Prostate gland (tissue), 2 donors: ENCODE data around the gene KLLN. TPM values are rescaled to one million over a fixed set of nuclear protein-coding genes. Genes with fewer than 3 reads are reported as not detected.

ENCODE experiments used
- DNase-seq: peaks from one replicate; pipeline ENCODE4 v3.0.0-alpha.2; 2019; ENCODE audit warnings: low spot score
- H3K27ac ChIP-seq, 2 donors: fragments of 200-600 bp; sonication (generic); 2 replicates each; pipeline ENCODE4 v1.5.1; 2017 to 2019
- H3K27me3 ChIP-seq: fragments of 200-600 bp; sonication (generic); replicated peaks from 2 replicates; pipeline ENCODE4 v1.5.1; 2019; ENCODE audit not compliant: insufficient read depth
- H3K36me3 ChIP-seq, 2 donors: fragments of 200-600 bp; sonication (generic); 1 replicate in 1 of 2; 2 replicates in 1 of 2; pipeline versions ENCODE4 v1.5.1 to v1.8.1; 2017 to 2019
- H3K4me1 ChIP-seq: fragments of 200-600 bp; sonication (generic); replicated peaks from 2 replicates; pipeline ENCODE4 v1.5.1; 2019
- H3K4me3 ChIP-seq, 2 donors: fragments of 200-600 bp; sonication (generic); 2 replicates each; pipeline ENCODE4 v1.5.1; 2017 to 2019
- H3K9me3 ChIP-seq: fragments of 200-600 bp; sonication (generic); 2 replicates; pipeline ENCODE4 v1.5.1; 2017
- CTCF ChIP-seq, 4 experiments: fragments of 200-600 bp in 2 of 4; fragments of 450-650 bp in 2 of 4; sonication (generic) in 2 of 4; IDR thresholded peaks; 1 replicate in 3 of 4; 2 replicates in 1 of 4; pipeline ENCODE4 v1.5.1; 2016 to 2019; ENCODE audit warnings: antibody characterized with exemption in 4 of 4, mild to moderate bottlenecking in 2 of 4, moderate library complexity in 2 of 4
- POLR2A ChIP-seq: fragments of 450-650 bp; IDR thresholded peaks from one replicate; pipeline ENCODE4 v1.6.1; 2016; ENCODE audit warnings: antibody characterized with exemption, mild to moderate bottlenecking
- POLR2AphosphoS5 ChIP-seq: sonication (generic); formaldehyde crosslinking; IDR thresholded peaks from one replicate; pipeline ENCODE4 v1.6.1; 2017; ENCODE audit warnings: antibody characterized with exemption
- WGBS: methylation state at CpG from one replicate; pipeline ENCODE4 v1.1.5; 2018; 5-methylcytosine and 5-hydroxymethylcytosine counted together
- intact Hi-C: fragments of 100-400 bp; cut with DNase I; formaldehyde crosslinking; loops from one replicate; pipeline ENCODE4 v1.14.2; 2022
- total RNA-seq, 2 donors: library from RNA; depleted of rRNA; stranded (reverse); fragments of >200 nt; gene quantifications; one replicate each; pipeline ENCODE4 v1.1.0, GENCODE V29; 2016

KLLN gene
- total RNA-seq, 2 donors from 2014 or later, result 0.55 to 1.1 TPM

GRCh38 chr10:87880336-87880735, 17.0 kb upstream of the KLLN start:
- H3K4me3 ChIP-seq, result no peak overlapping the region
- no peak for DNase-seq
- no peaks in the 10 kb centered on the region for H3K27me3 ChIP-seq
- no peak overlapping the region for H3K27ac ChIP-seq
- no peak for TF ChIP-seq POLR2A
- TF ChIP-seq POLR2AphosphoS5, result no peak
- no peak for TF ChIP-seq CTCF (IDR thresholded peaks at IDR 0.05)
- H3K4me1 ChIP-seq, result no peaks in the 10 kb centered on the region
- H3K36me3 ChIP-seq, result no peaks in the 10 kb centered on the region
- intact Hi-C loops, result no loop called here
- H3K9me3 ChIP-seq, result no peaks in the 10 kb centered on the region

GRCh38 chr10:87878664-87879459, 15.5 kb upstream of the KLLN start:
- no peak for DNase-seq
- no peaks in the 10 kb centered on the region for H3K9me3 ChIP-seq
- intact Hi-C loops, result no loop called here
- 80% methylated on average over 9 of the region's 9 CpGs for WGBS
- no peaks in the 10 kb centered on the region for H3K4me1 ChIP-seq
- H3K27ac ChIP-seq, result no peak overlapping the region
- TF ChIP-seq CTCF (IDR thresholded peaks at IDR 0.05) (no peak), POLR2AphosphoS5 (no peak), POLR2A (no peak)
- no peak overlapping the region for H3K4me3 ChIP-seq
- H3K36me3 ChIP-seq, result no peaks in the 10 kb centered on the region
- H3K27me3 ChIP-seq, result no peaks in the 10 kb centered on the region

DNA sequence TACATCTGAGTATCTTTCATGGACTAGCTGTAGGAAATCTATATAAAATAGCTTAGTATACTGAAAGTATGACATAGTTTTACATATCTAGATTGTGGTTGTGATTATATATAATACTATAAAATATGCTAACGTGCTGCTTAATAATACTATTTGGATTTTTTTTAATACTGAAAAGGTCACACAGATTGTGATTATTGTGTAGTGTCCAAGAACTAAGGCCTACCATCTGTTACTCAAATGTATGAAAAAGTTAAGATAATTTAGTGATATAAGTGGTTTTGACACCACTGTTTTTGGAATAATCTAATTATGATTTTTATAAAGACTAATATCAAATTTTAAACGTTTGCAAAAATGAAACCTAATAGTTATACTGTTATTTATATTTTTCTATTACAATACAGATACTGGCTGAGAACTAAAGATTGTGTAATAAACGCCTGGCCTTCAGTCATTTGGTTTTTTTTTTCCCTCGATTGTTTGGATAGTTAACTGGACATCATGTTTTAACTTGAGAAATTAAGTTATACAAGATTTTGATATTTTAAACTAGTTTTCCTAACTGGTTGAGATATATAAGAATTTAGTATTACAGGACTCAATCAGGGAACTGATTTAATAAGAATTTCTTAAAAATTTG, 12.7 kb upstream of the KLLN start:
- no peaks in the 10 kb centered on the region for H3K9me3 ChIP-seq
- TF ChIP-seq POLR2AphosphoS5, result no peak
- TF ChIP-seq CTCF (IDR thresholded peaks at IDR 0.05), result no peak
- no peak for TF ChIP-seq POLR2A
- DNase-seq, result no peak
- no peaks in the 10 kb centered on the region for H3K36me3 ChIP-seq
- intact Hi-C loops, result no loop called here
- WGBS, result 30% methylated on average over 4 of the region's 4 CpGs
- H3K27ac ChIP-seq, result no peak overlapping the region
- H3K4me1 ChIP-seq, result no peaks in the 10 kb centered on the region
- no peak overlapping the region for H3K4me3 ChIP-seq
- no peaks in the 10 kb centered on the region for H3K27me3 ChIP-seq

DNA sequence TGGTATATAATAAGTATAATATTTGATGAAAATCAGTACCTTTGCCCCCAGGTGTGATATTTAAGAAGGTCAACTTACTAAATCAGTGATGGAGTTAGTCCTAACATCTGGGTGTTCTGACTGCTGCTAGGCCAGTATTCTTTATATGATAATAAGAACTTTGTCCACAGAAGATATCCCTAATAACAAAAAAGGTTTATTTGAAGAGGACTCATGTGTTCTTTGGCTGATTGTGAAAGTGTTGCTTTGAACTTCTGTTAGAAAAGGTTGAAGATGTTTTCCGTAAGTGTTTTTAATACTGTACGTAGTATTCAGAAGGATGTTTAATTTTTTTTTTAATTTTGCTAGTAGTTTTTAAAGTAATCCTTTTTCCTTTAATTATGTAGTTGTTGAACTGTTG, 10.3 kb upstream of the KLLN start:
- H3K4me3 ChIP-seq, result no peak overlapping the region
- intact Hi-C loops, result no loop called here
- no peaks in the 10 kb centered on the region for H3K36me3 ChIP-seq
- H3K4me1 ChIP-seq, result no peaks in the 10 kb centered on the region
- WGBS, result 31% methylated on average over 2 of the region's 2 CpGs
- H3K27ac ChIP-seq, result no peak overlapping the region
- TF ChIP-seq POLR2A (no peak), CTCF (IDR thresholded peaks at IDR 0.05) (no peak), POLR2AphosphoS5 (no peak)
- no peaks in the 10 kb centered on the region for H3K27me3 ChIP-seq
- no peak for DNase-seq
- no peaks in the 10 kb centered on the region for H3K9me3 ChIP-seq

- intact Hi-C loops, result no loop called here
- Histone ChIP-seq H3K9me3 (no peaks in the 10 kb centered on the region), H3K4me3 (no peak overlapping the region), H3K4me1 (no peaks in the 10 kb centered on the region), H3K27ac (no peak overlapping the region), H3K36me3 (no peaks in the 10 kb centered on the region), H3K27me3 (no peaks in the 10 kb centered on the region)
- WGBS, result 94% methylated on average over 6 of the region's 6 CpGs
- TF ChIP-seq POLR2A (no peak), POLR2AphosphoS5 (no peak), CTCF (IDR thresholded peaks at IDR 0.05) (no peak)
- no peak for DNase-seq
These were observed 9.5 kb upstream of the KLLN start for GRCh38 chr10:87872828-87873227.
